ENCODE data around the gene CPED1.

GRCh38 chr7:121012170-121012874 is 23.8 kb downstream of the CPED1 start:
- TF ChIP-seq CTCF (IDR thresholded peaks at IDR 0.05): no peak
- no peak for TF ChIP-seq EZH2 (IDR thresholded peaks at IDR 0.05)
- TF ChIP-seq EZH2phosphoT487 (IDR thresholded peaks at IDR 0.05): no peak
